HFFc6 (cell line): ENCODE data around the gene CDH22. TPM values are rescaled to one million over a fixed set of nuclear protein-coding genes. Genes with fewer than 3 reads are reported as not detected.

Experiments
- DNase-seq: peaks from one replicate; pipeline ENCODE4 v3.0.0-alpha.2; 2018
- H3K27ac Mint-ChIP-seq: 2 replicates; pipeline ENCODE4 v1.8.0; 2020; ENCODE audit warnings: mild to moderate bottlenecking, mixed read lengths
- H3K27me3 Mint-ChIP-seq: 2 replicates; pipeline ENCODE4 v1.8.0; 2021; ENCODE audit warnings: mild to moderate bottlenecking, moderate library complexity, mixed read lengths; ENCODE audit not compliant: insufficient read depth
- H3K36me3 Mint-ChIP-seq: 2 replicates; pipeline ENCODE4 v1.8.0; 2021; ENCODE audit warnings: low read depth, mixed read lengths
- H3K4me1 Mint-ChIP-seq: 2 replicates; pipeline ENCODE4 v1.8.0; 2020; ENCODE audit warnings: low read depth, mixed read lengths
- H3K4me3 Mint-ChIP-seq: 2 replicates; pipeline ENCODE4 v1.8.0; 2020; ENCODE audit warnings: mild to moderate bottlenecking, moderate library complexity, mixed read lengths
- H3K9me3 Mint-ChIP-seq: 2 replicates; pipeline ENCODE4 v1.8.0; 2020; ENCODE audit warnings: mild to moderate bottlenecking, mixed read lengths
- CTCF ChIP-seq: fragments of 200-600 bp; sonication (generic); IDR thresholded peaks from 2 replicates; pipeline ENCODE4 v1.5.0; 2021; ENCODE audit warnings: antibody characterized with exemption, mild to moderate bottlenecking
- total RNA-seq, 6 experiments: library from RNA; stranded (reverse); fragmentation: NEBNext Ultra II Directional; extraction: Animal tissue kit (Norgen Biotek cat#: 25700); gene quantifications; 2 replicates in 1 of 6; 3 replicates in 5 of 6; pipeline ENCODE4 v1.2.3, GENCODE V29; 2021

Gene CDH22
- total RNA-seq, 6 experiments from 2014 or later: not detected

DNA sequence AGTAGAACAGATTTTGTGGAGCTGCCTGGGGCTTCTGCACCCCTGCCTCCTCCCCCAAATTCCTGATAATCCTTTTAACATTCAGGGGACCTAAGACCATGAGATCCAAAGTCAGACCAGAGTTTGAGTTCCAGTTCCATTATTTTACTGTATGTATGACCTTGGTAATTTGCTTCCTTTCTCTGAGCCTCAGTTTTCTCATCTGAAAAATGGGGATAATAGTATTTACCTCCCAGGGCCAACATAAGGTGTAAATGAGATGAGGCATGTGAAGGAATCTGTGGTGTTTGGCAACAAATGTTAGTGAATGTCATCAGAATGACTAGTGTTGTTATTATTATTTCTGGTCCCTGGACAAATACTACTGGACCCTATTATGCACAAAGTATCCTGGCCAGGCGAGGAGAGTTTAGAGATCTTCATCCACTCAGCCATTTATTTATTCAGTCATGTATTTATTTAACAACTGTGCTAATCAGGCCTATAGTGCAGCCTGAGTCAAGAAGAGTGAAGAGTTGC lies 47.3 kb downstream of the CDH22 start:
- no peaks in the 10 kb centered on the region for H3K36me3 Mint-ChIP-seq
- H3K27ac Mint-ChIP-seq: no peak overlapping the region
- no peak for DNase-seq
- peaks cover 22% of the 10 kb centered on the region for H3K27me3 Mint-ChIP-seq
- no peaks in the 10 kb centered on the region for H3K9me3 Mint-ChIP-seq
- TF ChIP-seq CTCF: no peak
- H3K4me1 Mint-ChIP-seq: no peaks in the 10 kb centered on the region
- no peak overlapping the region for H3K4me3 Mint-ChIP-seq

- DNase-seq: no peak
- peaks cover 17% of the 10 kb centered on the region for H3K27me3 Mint-ChIP-seq
- H3K36me3 Mint-ChIP-seq: no peaks in the 10 kb centered on the region
- no peak for TF ChIP-seq CTCF
- H3K4me3 Mint-ChIP-seq: no peak overlapping the region
- no peak overlapping the region for H3K27ac Mint-ChIP-seq
- H3K4me1 Mint-ChIP-seq: no peaks in the 10 kb centered on the region
- H3K9me3 Mint-ChIP-seq: no peaks in the 10 kb centered on the region
Observed at GRCh38 chr20:46260480-46260879, 47.8 kb downstream of the CDH22 start.

- H3K36me3 Mint-ChIP-seq: no peaks in the 10 kb centered on the region
- no peak overlapping the region for H3K27ac Mint-ChIP-seq
- H3K4me3 Mint-ChIP-seq: no peak overlapping the region
- TF ChIP-seq CTCF: no peak
- no peaks in the 10 kb centered on the region for H3K4me1 Mint-ChIP-seq
- H3K9me3 Mint-ChIP-seq: no peaks in the 10 kb centered on the region
- H3K27me3 Mint-ChIP-seq: peaks cover 20% of the 10 kb centered on the region
- no peak for DNase-seq
Observed at GRCh38 chr20:46259260-46259859, 48.9 kb downstream of the CDH22 start.

GRCh38 chr20:46257887-46258286 lies 50.4 kb downstream of the CDH22 start:
- no peak overlapping the region for H3K4me3 Mint-ChIP-seq
- no peaks in the 10 kb centered on the region for H3K9me3 Mint-ChIP-seq
- no peaks in the 10 kb centered on the region for H3K4me1 Mint-ChIP-seq
- peaks cover 20% of the 10 kb centered on the region for H3K27me3 Mint-ChIP-seq
- DNase-seq: no peak
- no peak overlapping the region for H3K27ac Mint-ChIP-seq
- TF ChIP-seq CTCF: no peak
- H3K36me3 Mint-ChIP-seq: no peaks in the 10 kb centered on the region

GRCh38 chr20:46256293-46256692 lies 52.0 kb downstream of the CDH22 start:
- no peak for TF ChIP-seq CTCF
- no peak for DNase-seq
- Mint-ChIP-seq H3K9me3 (no peaks in the 10 kb centered on the region), H3K27ac (no peak overlapping the region), H3K4me3 (no peak overlapping the region), H3K36me3 (no peaks in the 10 kb centered on the region), H3K27me3 (peaks cover 33% of the 10 kb centered on the region), H3K4me1 (no peaks in the 10 kb centered on the region)
